ENCODE results near the gene SLIRP. TPM values are rescaled to one million over a fixed set of nuclear protein-coding genes. Genes with fewer than 3 reads are reported as not detected.

Gene SLIRP
- total and polyA plus RNA-seq, 2 of the 4 experiments (the other 2 are of a cell fraction), result 226 to 244 TPM

DNA sequence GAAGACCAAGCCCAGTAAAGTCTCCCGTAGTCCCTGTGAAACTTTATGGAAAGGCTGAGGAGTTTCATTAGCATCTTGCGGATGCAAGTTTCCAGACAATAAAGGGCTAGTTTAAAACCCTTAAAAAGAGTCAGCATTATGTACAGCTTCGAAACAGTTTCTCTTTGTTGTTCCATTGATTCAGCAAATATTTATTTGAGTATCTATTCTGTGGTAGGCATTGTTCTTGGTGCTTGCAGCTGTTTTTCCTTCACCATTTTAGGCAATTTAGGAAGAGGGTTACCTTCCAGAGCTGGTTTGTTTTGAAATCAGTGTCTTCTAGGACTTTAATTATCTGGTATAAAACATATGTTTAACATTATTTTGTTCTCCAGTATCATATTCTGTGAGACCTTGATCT, 1.5 kb downstream of the SLIRP start:
- Histone ChIP-seq H3K9me3 (ENCODE audit: control insufficient read depth, insufficient read depth, low read length) (no peaks in the 10 kb centered on the region), H4K20me1 (ENCODE audit: insufficient read depth, low read length) (peaks cover 11% of the 10 kb centered on the region), H4K91ac (ENCODE audit: insufficient read depth, low read depth, low read length) (no peak overlapping the region), H2AK9ac (replicated peaks; ENCODE audit: low read depth, low read length, poor library complexity) (no peak overlapping the region), H3K4me2 (ENCODE audit: low read depth, low read length) (peak overlapping the region; percentile 99; the same call in 1 of the 2 replicates), H3K4ac (ENCODE audit: low read depth, low read length) (no peak overlapping the region), H2AFZ (replicated peaks; ENCODE audit: low read length, poor library complexity) (no peak overlapping the region), H3K56ac (ENCODE audit: extremely low read depth, insufficient read depth, low read length) (no peak overlapping the region), H4K5ac (ENCODE audit: low read depth, low read length) (no peak overlapping the region), H2BK20ac (ENCODE audit: low read depth, low read length) (no peak overlapping the region), H3K36me3 (ENCODE audit: control insufficient read depth, insufficient read depth, low read length) (peaks cover 17% of the 10 kb centered on the region), H3K79me1 (ENCODE audit: low read depth in 1 of 2, low read length in 2 of 2) (peaks cover 17 to 43% of the 10 kb centered on the region in 2 experiments), H2BK120ac (ENCODE audit: low read depth, low read length) (no peak overlapping the region), H3K9me1 (ENCODE audit: insufficient read depth, low read length) (no peaks in the 10 kb centered on the region), H3K14ac (replicated peaks; ENCODE audit: low read depth, low read length) (no peak overlapping the region), H3K4me1 (ENCODE audit: control insufficient read depth, insufficient read depth, low read length) (no peaks in the 10 kb centered on the region; the same call in 1 of the 2 replicates), H3K4me3 (ENCODE audit: insufficient read depth, low read depth, low read length) (no peak overlapping the region), H2BK5ac (ENCODE audit: low read depth, low read length, poor library complexity, severe bottlenecking) (no peak overlapping the region), H2BK15ac (ENCODE audit: low read depth, low read length) (no peak overlapping the region), H3K23ac (ENCODE audit: low read depth, low read length) (no peak overlapping the region), H2AK5ac (ENCODE audit: low read depth, low read length) (no peak overlapping the region), H3K27ac (ENCODE audit: insufficient read depth, low read length) (no peak overlapping the region), H3K27me3 (ENCODE audit: control insufficient read depth, insufficient read depth, low read length) (no peaks in the 10 kb centered on the region), H4K8ac (ENCODE audit: low read depth in 2 of 2, low read length in 2 of 2) (0 out of 4 replicates have a peak overlapping the region, but pooled peaks of 1 of the 2 experiments have one; percentile 23), H3K9ac (ENCODE audit: low read depth, low read length) (no peak overlapping the region; the same call in 1 of the 2 replicates), H3K18ac (ENCODE audit: low read depth, low read length) (no peak overlapping the region)
- ATAC-seq (ENCODE audit: low read depth) (no peak), DNase-seq (no peak)
- ChIA-PET POLR2A (ENCODE audit: unreplicated experiment) (no interaction called here), CTCF (interaction anchor here (0.8 to 1.0 kb wide), 2 partner anchors 24 to 88 kb away, joined by 3 to 4 read pairs; no protein-coding TSS in a partner anchor)
- no peak for TF ChIP-seq ELK1 (IDR thresholded peaks at IDR 0.05; ENCODE audit: borderline replicate concordance, low read depth, low read length)
- BruUV-seq (replicated peaks), result no TSS peak
- dilution Hi-C loops (cut with HindIII; ENCODE audit: low sequenced_read_pairs, unreplicated experiment) (no loop called here), in situ Hi-C loops (cut with MboI; ENCODE audit: low sequenced_read_pairs) (no loop called here), intact Hi-C loops (cut with micrococcal nuclease) (loop anchor here (5.0 kb wide), 2 partner anchors 157 to 557 kb away; no protein-coding TSS in a partner anchor)
- 71% methylated on average over 1 of the region's 3 CpGs; no CpG with 5 or more reads in 1 of the 2 experiments for WGBS, 2 experiments (ENCODE audit: extremely low coverage in 2 of 2, insufficient read length in 1 of 2)
